GM13977 (cell line): ENCODE measurements around the gene KLHL18.

Experiments
- DNase-seq: peaks from one replicate; pipeline ENCODE4 v3.0.0; 2012; ENCODE audit warnings: low spot score
- CTCF ChIP-seq: IDR thresholded peaks from 2 replicates; pipeline ENCODE4 v1.5.1; 2012; ENCODE audit warnings: mild to moderate bottlenecking, control low read depth; ENCODE audit not compliant: insufficient read depth; ENCODE audit errors: extremely low read depth, missing control alignments
- in situ Hi-C: fragments of 300-500 bp; cut with MboI; formaldehyde crosslinking; loops from one replicate; pipeline ENCODE4 v1.12.0; 2022; ENCODE audit warnings: low sequenced_read_pairs, low pct_unique_long_range_greater_than_20kb, mixed read lengths, inconsistent platforms; ENCODE audit not compliant: unreplicated experiment

Gene KLHL18

DNA sequence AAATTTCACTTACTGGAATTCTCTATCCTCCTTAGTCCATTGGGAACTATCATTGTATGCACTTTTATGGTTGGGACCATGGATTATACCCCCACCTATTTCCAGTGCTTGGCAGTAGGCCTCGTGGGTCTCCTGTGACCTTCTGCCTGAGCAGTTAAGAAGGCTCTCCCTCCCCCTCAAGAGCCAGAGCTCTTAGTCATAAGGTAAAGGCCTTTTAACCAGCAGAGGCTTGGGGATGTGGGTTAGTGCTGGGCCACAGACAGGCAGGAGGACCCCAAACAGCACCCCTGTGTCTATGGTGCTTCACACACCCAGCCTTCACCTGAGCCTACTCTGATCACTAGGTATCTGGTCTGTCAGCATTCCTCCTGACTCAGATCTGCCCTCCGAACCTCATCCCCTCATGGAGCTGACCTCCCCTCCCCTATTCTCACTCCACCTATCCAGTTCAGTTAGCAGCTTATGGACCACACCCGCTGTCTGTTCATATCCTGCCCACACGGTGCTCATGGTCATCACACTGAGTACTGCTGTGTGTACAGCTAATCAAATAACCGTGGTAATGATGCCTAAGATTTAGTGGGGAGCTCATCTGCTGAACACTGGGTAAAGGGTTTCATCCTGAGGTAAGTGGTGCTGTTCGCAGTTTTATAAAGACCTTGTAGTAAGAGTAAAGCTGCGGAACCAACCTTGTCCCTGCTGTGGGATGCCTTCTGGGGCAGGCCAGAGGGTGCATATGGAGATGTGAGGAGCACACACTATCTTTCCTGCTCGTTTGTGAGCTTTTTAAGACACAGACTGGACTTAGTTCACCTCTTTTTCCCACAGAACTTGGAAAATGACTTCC is 40.9 kb downstream of the KLHL18 start:
- no peak for TF ChIP-seq CTCF
- no peak for DNase-seq
- in situ Hi-C loops, result no loop called here

DNA sequence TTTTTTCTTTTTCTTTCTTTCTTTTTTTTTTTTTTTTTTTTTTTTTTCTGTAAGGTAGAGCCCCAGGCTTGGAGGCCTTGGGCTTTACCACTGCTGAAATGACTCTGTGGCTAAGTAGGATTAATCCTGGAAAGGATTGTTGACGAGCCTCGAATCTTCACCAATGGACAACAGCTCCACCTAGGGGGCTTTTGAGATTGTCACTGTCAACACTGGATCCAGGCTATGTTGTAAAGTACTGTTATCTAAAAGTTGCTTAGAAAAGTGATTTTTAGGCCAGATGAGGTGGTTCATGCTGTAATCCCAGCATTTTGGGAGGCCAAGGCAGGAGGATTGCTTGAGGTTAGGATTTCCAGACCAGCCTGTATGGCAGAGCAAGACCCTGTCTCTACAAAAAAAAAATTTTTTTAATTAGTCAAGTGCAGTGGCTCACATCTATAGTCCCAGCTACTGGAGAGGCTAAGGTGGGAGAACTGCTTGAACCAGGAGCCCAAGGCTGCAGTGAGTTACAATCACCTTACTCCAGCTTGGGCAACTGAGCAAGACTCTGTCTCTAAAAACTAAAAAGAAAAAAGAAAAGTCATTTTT is 41.6 kb downstream of the KLHL18 start:
- peak; percentile 68 for TF ChIP-seq CTCF
- in situ Hi-C loops, result no loop called here
- DNase-seq, result peak; percentile 75

DNA sequence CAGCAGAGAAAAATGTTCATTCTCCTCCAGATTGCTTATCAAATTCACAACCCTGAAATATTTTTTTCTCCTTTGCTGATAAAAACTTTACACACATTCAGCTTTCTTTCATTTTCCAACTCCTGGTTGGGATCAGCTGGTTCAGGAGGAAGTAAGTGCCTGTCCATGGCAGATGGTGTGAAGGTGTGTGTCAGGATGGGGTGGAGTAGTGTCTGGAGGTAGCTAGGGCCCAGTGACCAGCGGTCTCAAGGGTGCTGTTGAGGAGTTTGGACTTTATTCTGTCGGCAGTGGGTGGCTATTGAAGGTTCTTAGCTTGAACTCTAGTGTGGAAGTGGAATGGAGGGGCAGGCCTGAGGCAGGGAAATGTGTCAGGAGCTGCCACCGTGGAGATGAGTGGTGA is 51.2 kb downstream of the KLHL18 start:
- DNase-seq, result no peak
- no peak for TF ChIP-seq CTCF
- in situ Hi-C loops, result no loop called here

DNA sequence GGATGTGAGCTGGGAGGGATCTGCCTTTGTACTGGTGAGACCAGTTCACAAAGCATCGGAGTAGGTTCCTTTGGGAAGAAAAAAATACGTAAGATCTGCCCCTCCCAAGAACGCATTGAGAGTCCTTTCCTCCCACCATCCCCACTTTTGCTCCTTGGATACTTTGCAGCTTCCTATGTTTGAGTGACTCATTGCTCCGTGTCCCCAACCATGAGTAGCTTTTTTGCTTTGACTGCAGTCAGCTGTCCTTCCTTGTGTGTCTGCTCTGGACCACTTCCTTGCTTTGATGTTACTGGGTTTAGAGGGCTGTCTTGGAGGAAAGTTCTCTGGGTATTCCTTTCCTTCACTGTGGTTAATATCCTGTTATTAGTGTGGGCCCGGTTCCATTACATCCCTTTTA is 54.9 kb downstream of the KLHL18 start:
- no peak for DNase-seq
- in situ Hi-C loops, result no loop called here
- TF ChIP-seq CTCF, result no peak

DNA sequence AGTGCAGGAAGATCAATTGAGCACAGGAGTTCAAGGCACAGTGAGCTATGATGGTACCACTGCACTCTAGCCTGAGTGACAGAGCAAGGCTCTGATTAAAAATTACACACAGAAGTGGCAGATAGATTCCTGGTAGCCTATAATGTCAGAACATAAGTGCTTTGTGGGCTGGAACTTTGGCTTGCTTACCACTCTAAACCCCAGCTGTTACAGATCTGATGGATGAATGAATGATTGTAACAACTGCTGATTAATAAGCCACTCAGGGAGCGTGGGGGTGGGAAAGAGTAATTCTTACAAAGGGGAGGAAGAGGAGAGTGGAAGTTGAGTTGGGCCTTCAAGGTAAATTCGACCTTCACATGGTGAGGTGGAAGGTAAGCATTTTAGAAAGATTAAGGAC is 57.2 kb downstream of the KLHL18 start:
- in situ Hi-C loops, result no loop called here
- no peak for TF ChIP-seq CTCF
- no peak for DNase-seq

- no peak for TF ChIP-seq CTCF
- no peak for DNase-seq
- in situ Hi-C loops, result no loop called here
These were observed 58.1 kb downstream of the KLHL18 start for GRCh38 chr3:47340866-47341265.
